ENCODE data around the gene SYNGR1.

DNA sequence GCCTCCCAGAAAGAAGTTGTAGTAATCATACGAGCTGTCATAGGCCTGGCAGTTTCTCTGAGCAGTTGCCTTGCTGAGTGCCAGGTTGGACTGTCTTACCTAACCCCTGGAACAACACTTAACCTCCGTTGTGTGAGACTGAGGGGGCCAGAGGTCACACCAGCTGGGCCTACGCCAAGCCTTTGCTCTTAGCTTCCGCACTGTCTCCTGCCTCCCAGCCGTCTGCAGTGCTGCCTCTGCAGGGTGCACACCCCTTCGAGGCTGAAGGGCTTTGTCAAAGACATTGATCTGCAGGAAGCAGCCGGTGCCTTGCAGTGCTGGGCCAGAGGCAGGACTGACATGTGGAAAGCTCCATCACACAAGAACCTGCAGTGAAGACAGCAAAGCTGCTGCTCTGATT lies 66.5 kb downstream of the SYNGR1 start:
- no peak for TF ChIP-seq POLR2A (IDR thresholded peaks at IDR 0.05)
- TF ChIP-seq, protein P1, sequence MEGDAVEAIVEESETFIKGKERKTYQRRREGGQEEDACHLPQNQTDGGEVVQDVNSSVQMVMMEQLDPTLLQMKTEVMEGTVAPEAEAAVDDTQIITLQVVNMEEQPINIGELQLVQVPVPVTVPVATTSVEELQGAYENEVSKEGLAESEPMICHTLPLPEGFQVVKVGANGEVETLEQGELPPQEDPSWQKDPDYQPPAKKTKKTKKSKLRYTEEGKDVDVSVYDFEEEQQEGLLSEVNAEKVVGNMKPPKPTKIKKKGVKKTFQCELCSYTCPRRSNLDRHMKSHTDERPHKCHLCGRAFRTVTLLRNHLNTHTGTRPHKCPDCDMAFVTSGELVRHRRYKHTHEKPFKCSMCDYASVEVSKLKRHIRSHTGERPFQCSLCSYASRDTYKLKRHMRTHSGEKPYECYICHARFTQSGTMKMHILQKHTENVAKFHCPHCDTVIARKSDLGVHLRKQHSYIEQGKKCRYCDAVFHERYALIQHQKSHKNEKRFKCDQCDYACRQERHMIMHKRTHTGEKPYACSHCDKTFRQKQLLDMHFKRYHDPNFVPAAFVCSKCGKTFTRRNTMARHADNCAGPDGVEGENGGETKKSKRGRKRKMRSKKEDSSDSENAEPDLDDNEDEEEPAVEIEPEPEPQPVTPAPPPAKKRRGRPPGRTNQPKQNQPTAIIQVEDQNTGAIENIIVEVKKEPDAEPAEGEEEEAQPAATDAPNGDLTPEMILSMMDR (IDR thresholded peaks at IDR 0.05), result no peak
